K562 (cell line): Measurements from ENCODE around the gene EP300. TPM values are rescaled to one million over a fixed set of nuclear protein-coding genes. Genes with fewer than 3 reads are reported as not detected.

ENCODE experiments used
- ATAC-seq: fragments of 200-7000 bp; cut with Tn5 transposase; 3 replicates; pipeline ENCODE4 v1.9.1; 2020; ENCODE audit warnings: moderate library complexity
- BruUV-seq: library from RNA; stranded (reverse); fragments of 400-500 nt; replicated peaks from 2 replicates; lab custom pipeline; 2021; lab: Mats Ljungman, UMichigan
- CTCF ChIA-PET: fragments of 300-600 bp; formaldehyde crosslinking; extraction: SDS; loops from one replicate; lab custom pipeline; 2021; ENCODE audit warnings: low intra/inter-chr PET ratio; lab: Yijun Ruan, JAX
- POLR2A ChIA-PET: fragments of 300-600, 350-650 bp; sonication (Branson Sonifier 250); formaldehyde crosslinking; extraction: SDS; loops from one replicate; lab custom pipeline; 2021; ENCODE audit warnings: antibody characterized with exemption, inconsistent platforms; lab: Yijun Ruan, JAX
- DNase-seq, 4 experiments: peaks; one replicate each; pipeline versions ENCODE4 v3.0.0 to v3.0.0-alpha.2; 2011 to 2018; ENCODE audit warnings: low spot score in 3 of 4, mixed read lengths in 3 of 4; ENCODE audit errors: extremely low read depth in 1 of 4
- FAIRE-seq: peaks from 2 replicates; lab custom pipeline; 2011; peaks lifted over from hg19 to GRCh38; lab: Jason Lieb, UNC
- H2AFZ ChIP-seq: 2 replicates; pipeline ENCODE4 v1.6.0; 2011; ENCODE audit warnings: low read depth, low read length, control low read depth, inconsistent platforms
- H3K27ac ChIP-seq: fragments of 200-600 bp; 3 replicates; pipeline ENCODE4 v1.8.0; 2011; ENCODE audit warnings: low read depth, mild to moderate bottlenecking, control low read depth, inconsistent platforms, low read length, moderate library complexity, mixed read lengths; ENCODE audit errors: extremely low read depth
- H3K27me3 ChIP-seq, 2 experiments: fragments of 300-600 bp in 1 of 2; 2 replicates in 1 of 2; 3 replicates in 1 of 2; pipeline versions ENCODE4 v1.6.0 to v1.8.0; 2011; ENCODE audit warnings: inconsistent platforms in 2 of 2, low read length in 2 of 2, mild to moderate bottlenecking in 1 of 2, mixed read lengths in 1 of 2, moderate library complexity in 1 of 2; ENCODE audit not compliant: control insufficient read depth in 2 of 2, insufficient read depth in 2 of 2
- H3K36me3 ChIP-seq: fragments of 300-600 bp; 3 replicates; pipeline ENCODE4 v1.8.0; 2011; ENCODE audit warnings: mild to moderate bottlenecking, low read length, inconsistent platforms; ENCODE audit not compliant: control insufficient read depth, insufficient read depth
- H3K4me1 ChIP-seq, 2 experiments: fragments of 200-600 bp in 1 of 2; replicated peaks in 1 of 2; 2 replicates in 1 of 2; 3 replicates in 1 of 2; pipeline versions ENCODE4 v1.5.1 to v1.8.0; 2011; ENCODE audit warnings: inconsistent platforms in 2 of 2, low read length in 2 of 2, mild to moderate bottlenecking in 1 of 2, mixed read lengths in 1 of 2, moderate library complexity in 1 of 2; ENCODE audit not compliant: control insufficient read depth in 2 of 2, insufficient read depth in 2 of 2
- H3K4me2 ChIP-seq: 2 replicates; pipeline ENCODE4 v1.6.1; 2011; ENCODE audit warnings: low read length, control low read depth, inconsistent platforms, mixed read lengths; ENCODE audit not compliant: insufficient read depth
- H3K4me3 ChIP-seq: fragments of 200-600 bp; sonication (generic), shearing (Covaris generic); 2 replicates; pipeline ENCODE4 v1.5.1; 2016; ENCODE audit warnings: control low read depth, inconsistent platforms
- H3K79me2 ChIP-seq: fragments of 200-600 bp; 3 replicates; pipeline ENCODE4 v1.8.0; 2011; ENCODE audit warnings: low read length, inconsistent platforms; ENCODE audit not compliant: control insufficient read depth, insufficient read depth
- H3K9ac ChIP-seq, 2 experiments: 2 replicates each; pipeline versions ENCODE4 v1.6.0 to v1.6.1; 2011; ENCODE audit warnings: low read depth in 2 of 2, low read length in 2 of 2, control low read depth in 1 of 2, inconsistent platforms in 1 of 2, mild to moderate bottlenecking in 1 of 2, mixed read lengths in 1 of 2; ENCODE audit not compliant: insufficient read depth in 1 of 2
- H3K9me1 ChIP-seq: one replicate; pipeline ENCODE4 v1.6.0; 2011; ENCODE audit warnings: inconsistent platforms, mild to moderate bottlenecking, low read length, moderate library complexity; ENCODE audit not compliant: control insufficient read depth, insufficient read depth
- H3K9me3 ChIP-seq: replicated peaks from 2 replicates; pipeline ENCODE4 v1.5.1; 2011; ENCODE audit warnings: low read depth, low read length, inconsistent platforms; ENCODE audit not compliant: control insufficient read depth, insufficient read depth
- H4K20me1 ChIP-seq: replicated peaks from 2 replicates; pipeline ENCODE4 v1.6.1; 2011; ENCODE audit warnings: low read length, inconsistent platforms, mixed read lengths; ENCODE audit not compliant: control insufficient read depth, insufficient read depth
- CREM ChIP-seq: IDR thresholded peaks from 2 replicates; pipeline ENCODE4 v1.6.1; 2014; ENCODE audit warnings: antibody characterized with exemption, low read depth
- FOXP1 ChIP-seq: sonication (generic); formaldehyde crosslinking; IDR thresholded peaks from 2 replicates; pipeline ENCODE4 v1.8.0; 2022; ENCODE audit warnings: mild to moderate bottlenecking, missing genetic modification reagents
- MCM2 ChIP-seq: fragments of 450-650 bp; IDR thresholded peaks from 2 replicates; pipeline ENCODE4 v1.6.1; 2017; ENCODE audit warnings: low read depth, mild to moderate bottlenecking
- NFATC3 ChIP-seq: fragments of 450-650 bp; IDR thresholded peaks from 2 replicates; pipeline ENCODE4 v1.6.1; 2017; ENCODE audit warnings: mild to moderate bottlenecking
- ZNF507 ChIP-seq: conservative IDR thresholded peaks from 2 replicates; pipeline ENCODE4 v1.6.1; 2017; ENCODE audit warnings: missing genetic modification characterization, missing compliant biosample characterization
- in situ Hi-C: fragments of 300-500 bp; cut with MboI; formaldehyde crosslinking; loops from 4 replicates; pipeline ENCODE4 v1.15.0; 2018; ENCODE audit warnings: inconsistent platforms, mixed read lengths
- intact Hi-C: fragments of 100-400 bp; cut with micrococcal nuclease; formaldehyde crosslinking; loops from 2 replicates; pipeline ENCODE4 v1.14.2; 2022
- polyA plus RNA-seq, 8 experiments: library from polyadenylated mRNA; depleted of rRNA in 4 of 8; stranded (reverse) in 5 of 8; unstranded in 3 of 8; fragments of >200 nt; fragmentation: Nextera tagmentation in 2 of 8; fragmentation: Illumina TruSeq in 1 of 8; extraction: Ambion mirVana in 2 of 8; extraction: Trizol in 1 of 8; gene quantifications; 2 replicates each; pipeline versions ENCODE4 v1.2.1 to v1.2.3, GENCODE V29; 2011 to 2014; ENCODE audit warnings: inconsistent platforms in 1 of 8, missing spikeins in 1 of 8
- total RNA-seq, 7 experiments: library from RNA; depleted of rRNA in 6 of 7; stranded (reverse); fragments of >200 nt in 6 of 7; fragmentation: Illumina TruSeq in 2 of 7; extraction: Trizol in 2 of 7; gene quantifications; 2 replicates each; pipeline versions ENCODE4 v1.2.1 to v1.2.3, GENCODE V29; 2011 to 2021; ENCODE audit warnings: low replicate concordance in 1 of 7
- TF ChIP-seq, protein P1 (sequence below): fragments of 150-350 bp; IDR thresholded peaks from 2 replicates; pipeline ENCODE4 v1.6.1; 2014; ENCODE audit warnings: low read depth, mild to moderate bottlenecking, low read length, borderline replicate concordance
- TF ChIP-seq, protein P2 (sequence below): sonication (generic); formaldehyde crosslinking; IDR thresholded peaks from 2 replicates; pipeline ENCODE4 v1.8.0; 2022; ENCODE audit warnings: mild to moderate bottlenecking, low read depth, missing genetic modification reagents
- TF ChIP-seq, protein P3 (sequence below), 2 experiments: fragments of 200-800 bp in 1 of 2; sonication (Bioruptor generic) in 1 of 2; sonication (generic) in 1 of 2; formaldehyde crosslinking in 1 of 2; IDR thresholded peaks in 1 of 2; conservative IDR thresholded peaks in 1 of 2; 2 replicates each; pipeline versions ENCODE4 v1.5.0 to v1.6.1; 2016 to 2020; ENCODE audit warnings: missing compliant biosample characterization in 1 of 2, missing genetic modification characterization in 1 of 2, missing genetic modification reagents in 1 of 2

The EP300 gene
- total and polyA plus RNA-seq, 9 of the 15 experiments (the other 6 are each of a cell fraction or from before 2014, with no cell fraction given), result 2.2 to 28.6 (median 10.9) TPM

DNA sequence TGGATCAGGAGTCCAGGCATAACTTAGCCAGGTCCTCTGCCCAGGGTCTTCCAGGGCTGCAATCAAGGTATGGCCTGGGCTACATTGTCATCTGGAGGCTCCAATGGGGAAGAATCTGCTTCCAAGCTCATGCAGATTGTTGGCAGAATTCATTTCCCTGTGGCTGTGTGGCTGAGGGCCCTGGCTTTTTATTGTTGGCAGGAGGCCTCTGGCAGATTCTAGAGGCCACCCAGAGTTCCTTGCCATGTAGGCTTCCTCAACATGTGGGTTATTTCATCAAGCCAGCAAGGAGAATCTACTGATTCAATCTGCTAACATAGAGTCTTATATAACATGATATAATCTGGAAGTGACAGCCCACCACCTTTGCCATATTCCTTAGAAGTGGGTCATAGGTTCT lies 16.4 kb upstream of the EP300 start:
- no peak overlapping the region for H3K27ac ChIP-seq
- H3K4me1 ChIP-seq, result peaks cover 0 to 6% of the 10 kb centered on the region in 2 experiments; a peak in 1 of 5 replicates
- no peak overlapping the region for H3K9ac ChIP-seq
- in situ Hi-C loops, result no loop called here
- TF ChIP-seq MCM2 (no peak), CREM (no peak), FOXP1 (CRISPR knock-in tag) (no peak), ZNF507 (tag) (no peak), NFATC3 (no peak)
- TF ChIP-seq, protein P1, sequence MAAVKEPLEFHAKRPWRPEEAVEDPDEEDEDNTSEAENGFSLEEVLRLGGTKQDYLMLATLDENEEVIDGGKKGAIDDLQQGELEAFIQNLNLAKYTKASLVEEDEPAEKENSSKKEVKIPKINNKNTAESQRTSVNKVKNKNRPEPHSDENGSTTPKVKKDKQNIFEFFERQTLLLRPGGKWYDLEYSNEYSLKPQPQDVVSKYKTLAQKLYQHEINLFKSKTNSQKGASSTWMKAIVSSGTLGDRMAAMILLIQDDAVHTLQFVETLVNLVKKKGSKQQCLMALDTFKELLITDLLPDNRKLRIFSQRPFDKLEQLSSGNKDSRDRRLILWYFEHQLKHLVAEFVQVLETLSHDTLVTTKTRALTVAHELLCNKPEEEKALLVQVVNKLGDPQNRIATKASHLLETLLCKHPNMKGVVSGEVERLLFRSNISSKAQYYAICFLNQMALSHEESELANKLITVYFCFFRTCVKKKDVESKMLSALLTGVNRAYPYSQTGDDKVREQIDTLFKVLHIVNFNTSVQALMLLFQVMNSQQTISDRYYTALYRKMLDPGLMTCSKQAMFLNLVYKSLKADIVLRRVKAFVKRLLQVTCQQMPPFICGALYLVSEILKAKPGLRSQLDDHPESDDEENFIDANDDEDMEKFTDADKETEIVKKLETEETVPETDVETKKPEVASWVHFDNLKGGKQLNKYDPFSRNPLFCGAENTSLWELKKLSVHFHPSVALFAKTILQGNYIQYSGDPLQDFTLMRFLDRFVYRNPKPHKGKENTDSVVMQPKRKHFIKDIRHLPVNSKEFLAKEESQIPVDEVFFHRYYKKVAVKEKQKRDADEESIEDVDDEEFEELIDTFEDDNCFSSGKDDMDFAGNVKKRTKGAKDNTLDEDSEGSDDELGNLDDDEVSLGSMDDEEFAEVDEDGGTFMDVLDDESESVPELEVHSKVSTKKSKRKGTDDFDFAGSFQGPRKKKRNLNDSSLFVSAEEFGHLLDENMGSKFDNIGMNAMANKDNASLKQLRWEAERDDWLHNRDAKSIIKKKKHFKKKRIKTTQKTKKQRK, result no peak
- TF ChIP-seq, protein P2, sequence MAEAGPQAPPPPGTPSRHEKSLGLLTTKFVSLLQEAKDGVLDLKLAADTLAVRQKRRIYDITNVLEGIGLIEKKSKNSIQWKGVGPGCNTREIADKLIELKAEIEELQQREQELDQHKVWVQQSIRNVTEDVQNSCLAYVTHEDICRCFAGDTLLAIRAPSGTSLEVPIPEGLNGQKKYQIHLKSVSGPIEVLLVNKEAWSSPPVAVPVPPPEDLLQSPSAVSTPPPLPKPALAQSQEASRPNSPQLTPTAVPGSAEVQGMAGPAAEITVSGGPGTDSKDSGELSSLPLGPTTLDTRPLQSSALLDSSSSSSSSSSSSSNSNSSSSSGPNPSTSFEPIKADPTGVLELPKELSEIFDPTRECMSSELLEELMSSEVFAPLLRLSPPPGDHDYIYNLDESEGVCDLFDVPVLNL (CRISPR knock-in tag), result no peak
- TF ChIP-seq, protein P3, sequence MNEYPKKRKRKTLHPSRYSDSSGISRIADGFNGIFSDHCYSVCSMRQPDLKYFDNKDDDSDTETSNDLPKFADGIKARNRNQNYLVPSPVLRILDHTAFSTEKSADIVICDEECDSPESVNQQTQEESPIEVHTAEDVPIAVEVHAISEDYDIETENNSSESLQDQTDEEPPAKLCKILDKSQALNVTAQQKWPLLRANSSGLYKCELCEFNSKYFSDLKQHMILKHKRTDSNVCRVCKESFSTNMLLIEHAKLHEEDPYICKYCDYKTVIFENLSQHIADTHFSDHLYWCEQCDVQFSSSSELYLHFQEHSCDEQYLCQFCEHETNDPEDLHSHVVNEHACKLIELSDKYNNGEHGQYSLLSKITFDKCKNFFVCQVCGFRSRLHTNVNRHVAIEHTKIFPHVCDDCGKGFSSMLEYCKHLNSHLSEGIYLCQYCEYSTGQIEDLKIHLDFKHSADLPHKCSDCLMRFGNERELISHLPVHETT (CRISPR knock-in tag; conservative IDR thresholded peaks at IDR 0.05 in 1 of 2, IDR thresholded peaks at IDR 0.05 in 1 of 2), result no peak
- H3K9me1 ChIP-seq, result no peaks in the 10 kb centered on the region
- no peaks in the 10 kb centered on the region for H3K9me3 ChIP-seq
- H3K36me3 ChIP-seq, result no peaks in the 10 kb centered on the region
- H2AFZ ChIP-seq, result no peak overlapping the region
- no peaks in the 10 kb centered on the region for H3K79me2 ChIP-seq
- DNase-seq, result no peak
- peaks cover 12 to 35% of the 10 kb centered on the region in 2 experiments for H3K27me3 ChIP-seq
- no peaks in the 10 kb centered on the region for H4K20me1 ChIP-seq
- intact Hi-C loops, result no loop called here
- H3K4me3 ChIP-seq, result no peak overlapping the region
- POLR2A ChIA-PET, result interaction anchor here (0.9 kb wide), 1 partner anchor 122 kb away, joined by 5 read pairs; no protein-coding TSS in a partner anchor
- no TSS peak for BruUV-seq
- no peak for FAIRE-seq
- no peak overlapping the region for H3K4me2 ChIP-seq
- ATAC-seq, result no peak
- CTCF ChIA-PET, result no interaction called here
